CD4-positive, alpha-beta memory T cell (primary cell): ENCODE data around the gene PLXNA2. TPM values are rescaled to one million over a fixed set of nuclear protein-coding genes. Genes with fewer than 3 reads are reported as not detected.

Experiments used
- CTCF ChIA-PET: fragments of 350-600 bp; sonication (Branson Sonifier 250); formaldehyde crosslinking; loops from one replicate; lab custom pipeline; 2021; ENCODE audit warnings: inconsistent platforms; ENCODE audit not compliant: partially characterized antibody; lab: Charles Lee
- POLR2A ChIA-PET: fragments of 350-600 bp; sonication (Branson Sonifier 250); formaldehyde crosslinking; loops from one replicate; lab custom pipeline; 2021; ENCODE audit not compliant: partially characterized antibody; lab: Charles Lee
- DNase-seq, 5 donors: peaks; one replicate each; pipeline versions ENCODE4 v3.0.0 to v3.0.0-alpha.2; 2020 to 2022; ENCODE audit warnings: mixed read lengths in 1 of 5
- H3K27ac ChIP-seq: one replicate; pipeline ENCODE4 v1.7.0; 2013; ENCODE audit warnings: low read depth, low read length
- H3K27me3 ChIP-seq: 2 replicates; pipeline ENCODE4 v1.7.0; 2013; ENCODE audit warnings: mild to moderate bottlenecking, low read length, moderate library complexity; ENCODE audit not compliant: insufficient read depth
- H3K36me3 ChIP-seq: 2 replicates; pipeline ENCODE4 v1.7.0; 2013; ENCODE audit warnings: mild to moderate bottlenecking, low read length, moderate library complexity; ENCODE audit not compliant: insufficient read depth
- H3K4me1 ChIP-seq: 2 replicates; pipeline ENCODE4 v1.7.0; 2013; ENCODE audit warnings: mild to moderate bottlenecking, low read length, moderate library complexity; ENCODE audit not compliant: insufficient read depth
- H3K4me3 ChIP-seq, 2 donors: one replicate each; pipeline ENCODE4 v1.7.0; 2013; ENCODE audit warnings: low read length in 2 of 2, mild to moderate bottlenecking in 1 of 2
- H3K9me3 ChIP-seq, 2 donors: one replicate each; pipeline ENCODE4 v1.7.0; 2013; ENCODE audit warnings: low read length in 2 of 2, control low read depth in 1 of 2; ENCODE audit not compliant: control insufficient read depth in 1 of 2
- H3K27ac Mint-ChIP-seq, 7 donors: one replicate each; pipeline ENCODE4 v1.8.0; 2020 to 2021; ENCODE audit warnings: mixed read lengths in 7 of 7, mild to moderate bottlenecking in 6 of 7, inconsistent platforms in 3 of 7, moderate library complexity in 3 of 7
- H3K27me3 Mint-ChIP-seq, 2 donors: one replicate each; pipeline ENCODE4 v1.8.0; 2020 to 2021; ENCODE audit warnings: mixed read lengths in 2 of 2
- H3K36me3 Mint-ChIP-seq, 2 donors: one replicate each; pipeline ENCODE4 v1.8.0; 2020 to 2021; ENCODE audit warnings: mixed read lengths in 2 of 2, inconsistent platforms in 1 of 2, mild to moderate bottlenecking in 1 of 2
- H3K4me1 Mint-ChIP-seq, 4 donors: one replicate each; pipeline ENCODE4 v1.8.0; 2020 to 2021; ENCODE audit warnings: mixed read lengths in 4 of 4, mild to moderate bottlenecking in 1 of 4
- H3K4me3 Mint-ChIP-seq, 8 donors: one replicate each; pipeline ENCODE4 v1.8.0; 2020 to 2021; ENCODE audit warnings: mixed read lengths in 8 of 8, mild to moderate bottlenecking in 7 of 8, moderate library complexity in 6 of 8, inconsistent platforms in 3 of 8
- H3K9me3 Mint-ChIP-seq, 8 donors: one replicate each; pipeline ENCODE4 v1.8.0; 2020 to 2021; ENCODE audit warnings: mixed read lengths in 8 of 8, mild to moderate bottlenecking in 5 of 8, inconsistent platforms in 3 of 8, moderate library complexity in 1 of 8
- intact Hi-C: fragments of 100-400 bp; cut with micrococcal nuclease; formaldehyde crosslinking; loops from one replicate; pipeline ENCODE4 v1.15.1; 2023
- polyA plus RNA-seq, 2 donors: library from polyadenylated mRNA; unstranded; fragments of 300-500 nt; fragmentation: Illumina TruSeq; gene quantifications; one replicate each; pipeline ENCODE4 v1.2.3, GENCODE V29; 2021
- total RNA-seq, 2 experiments: library from RNA; stranded (reverse); gene quantifications; one replicate each; pipeline ENCODE4 v1.2.3, GENCODE V29; 2021

Gene PLXNA2
- total and polyA plus RNA-seq, 4 experiments from 2014 or later: 0.10 to 4.0 (median 1.8) TPM

DNA sequence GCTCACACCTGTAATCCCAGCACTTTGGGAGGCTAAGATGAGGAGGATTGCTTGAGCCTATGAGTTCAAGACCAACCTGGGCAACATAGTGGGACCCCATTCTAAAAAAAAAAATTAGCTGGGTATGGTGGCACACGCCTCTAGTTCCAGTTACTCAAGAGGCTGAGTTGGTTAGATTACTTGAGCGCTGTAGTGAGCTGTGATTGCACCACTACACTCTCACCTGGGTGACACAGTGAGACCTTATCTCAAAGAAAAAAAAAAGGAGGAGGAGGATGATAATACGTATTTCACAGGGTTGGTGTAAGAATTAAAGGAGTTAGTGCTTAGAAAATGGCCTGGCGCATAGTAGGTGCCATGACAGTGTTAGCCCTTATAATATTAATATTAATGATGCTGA is 144.1 kb downstream of the PLXNA2 start:
- Histone ChIP-seq H3K9me3 (no peaks in the 10 kb centered on the region), H3K4me1 (no peaks in the 10 kb centered on the region), H3K4me3 (no peak overlapping the region), H3K27ac (no peak overlapping the region), H3K36me3 (no peaks in the 10 kb centered on the region), H3K27me3 (no peaks in the 10 kb centered on the region)
- Mint-ChIP-seq H3K36me3 (no peaks in the 10 kb centered on the region), H3K4me1 (no peaks in the 10 kb centered on the region), H3K4me3 (no peak overlapping the region), H3K9me3 (no peaks in the 10 kb centered on the region), H3K27ac (no peak overlapping the region), H3K27me3 (peaks cover 2 to 10% of the 10 kb centered on the region in 2 donors)
- intact Hi-C loops: no loop called here
- DNase-seq: no peak
- CTCF ChIA-PET: no interaction called here
- POLR2A ChIA-PET: no interaction called here

DNA sequence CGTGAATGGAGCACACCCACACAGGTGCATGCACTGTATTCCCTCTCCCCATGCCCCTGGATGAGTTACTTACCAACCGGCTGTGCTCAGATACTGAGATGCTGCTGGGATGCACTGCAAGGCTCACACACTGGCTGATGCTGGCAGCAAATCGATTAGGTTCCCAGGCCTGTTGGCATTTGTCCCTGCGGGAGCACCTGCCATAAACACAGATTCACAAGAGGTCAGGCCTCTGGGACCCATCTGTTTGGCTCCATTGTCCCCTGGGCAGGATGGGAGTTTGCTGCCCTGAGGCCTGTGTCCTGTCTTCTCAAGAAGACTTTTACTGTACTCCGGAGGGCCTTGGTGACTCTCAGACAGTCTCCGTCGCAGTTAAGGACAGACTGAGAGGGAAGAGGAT is 145.4 kb downstream of the PLXNA2 start:
- Mint-ChIP-seq H3K4me3 (no peak overlapping the region), H3K27me3 (peaks cover 2 to 4% of the 10 kb centered on the region in 2 donors), H3K36me3 (no peaks in the 10 kb centered on the region), H3K9me3 (no peaks in the 10 kb centered on the region), H3K27ac (peak overlapping the region in 1 of 7 donors; percentile 19), H3K4me1 (no peaks in the 10 kb centered on the region)
- CTCF ChIA-PET: no interaction called here
- Histone ChIP-seq H3K9me3 (no peaks in the 10 kb centered on the region), H3K36me3 (no peaks in the 10 kb centered on the region), H3K27me3 (no peaks in the 10 kb centered on the region), H3K4me3 (no peak overlapping the region), H3K27ac (no peak overlapping the region), H3K4me1 (no peaks in the 10 kb centered on the region)
- POLR2A ChIA-PET: no interaction called here
- intact Hi-C loops: no loop called here
- no peak for DNase-seq

DNA sequence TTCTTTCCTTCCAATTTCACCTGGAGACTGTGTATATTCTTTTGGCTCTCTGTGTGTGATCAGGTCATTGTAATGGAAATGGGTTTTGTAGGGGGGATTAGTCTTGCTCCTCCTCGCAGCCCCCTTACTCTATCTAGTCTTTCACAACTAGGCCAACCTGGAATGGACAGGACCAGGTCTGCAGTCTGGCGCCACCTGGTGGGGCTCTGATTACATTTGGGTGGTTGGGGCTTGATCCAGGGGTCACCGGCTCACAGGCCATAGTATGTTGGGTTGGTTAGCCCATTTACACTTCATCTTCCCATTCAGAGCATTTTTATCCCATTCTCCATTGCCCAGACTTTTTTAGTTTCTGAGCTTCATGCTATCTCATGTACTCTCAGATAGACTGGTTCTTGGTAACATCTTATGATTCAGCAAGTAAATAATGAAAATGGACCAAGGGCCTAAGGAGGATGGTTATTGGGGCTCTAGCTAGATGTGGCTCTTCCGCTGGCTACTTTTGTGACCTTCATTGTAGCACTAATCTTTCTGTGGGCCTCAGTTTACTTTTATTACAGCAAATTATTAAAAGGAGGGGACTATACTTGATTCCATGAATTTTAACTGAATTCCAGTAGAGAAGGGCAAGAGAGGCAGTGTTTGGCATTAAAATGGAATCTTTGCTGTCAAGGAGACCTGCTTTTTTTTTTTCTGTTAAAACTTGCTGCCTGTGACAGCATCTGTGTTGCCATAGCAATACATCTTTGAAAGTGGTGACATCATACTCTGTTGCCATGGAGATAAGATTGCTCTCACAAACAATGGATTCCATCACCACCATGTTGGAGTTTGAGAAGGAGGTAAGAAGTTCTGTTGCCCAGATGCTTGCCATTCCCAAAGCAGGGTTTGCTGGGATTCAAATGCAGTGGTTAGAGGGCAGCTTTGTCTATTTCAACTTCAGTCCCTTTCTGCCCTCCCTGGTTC is 150.1 kb downstream of the PLXNA2 start:
- peak overlapping the region in 1 of 7 donors; percentile 21 for H3K27ac Mint-ChIP-seq
- Histone ChIP-seq H3K4me1 (no peaks in the 10 kb centered on the region), H3K36me3 (no peaks in the 10 kb centered on the region), H3K27me3 (no peaks in the 10 kb centered on the region), H3K4me3 (no peak overlapping the region), H3K9me3 (no peaks in the 10 kb centered on the region), H3K27ac (no peak overlapping the region)
- ChIA-PET POLR2A (interaction anchor here (1.2 kb wide), 1 partner anchor 9 kb away, joined by 3 read pairs; no protein-coding TSS in a partner anchor), CTCF (interaction anchor here (0.6 to 5.4 kb wide), 8 partner anchors 8 to 153 kb away, joined by 3 to 55 read pairs (median 5); no protein-coding TSS in a partner anchor)
- no peaks in the 10 kb centered on the region for H3K4me1 Mint-ChIP-seq
- H3K4me3 Mint-ChIP-seq: no peak overlapping the region
- no peaks in the 10 kb centered on the region for H3K36me3 Mint-ChIP-seq
- intact Hi-C loops: loop anchor here (1.0 kb wide), 1 partner anchor 73 kb away; no protein-coding TSS in a partner anchor
- no peaks in the 10 kb centered on the region for H3K9me3 Mint-ChIP-seq
- DNase-seq: peak; percentile 31 to 46 (median 32)
- H3K27me3 Mint-ChIP-seq: no peaks in the 10 kb centered on the region

DNA sequence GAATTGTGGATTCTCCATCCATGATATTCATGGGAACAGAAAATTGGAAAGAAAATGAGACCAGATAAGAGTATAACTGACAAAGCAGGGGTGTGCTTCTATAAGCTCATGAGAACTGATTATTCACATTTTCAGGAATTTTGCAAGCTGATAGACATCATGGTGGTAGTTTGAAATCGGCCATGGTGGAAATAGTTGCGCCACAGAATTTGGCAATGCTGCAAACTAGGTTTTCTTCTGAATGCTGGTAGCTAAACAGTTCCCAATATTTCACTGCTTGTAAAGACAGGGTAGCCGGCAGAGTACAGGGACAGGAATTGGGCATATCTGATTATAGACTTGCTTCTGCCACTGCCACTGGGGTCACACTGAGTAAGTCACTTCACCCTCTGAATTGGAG is 151.1 kb downstream of the PLXNA2 start:
- Histone ChIP-seq H3K4me1 (no peaks in the 10 kb centered on the region), H3K27me3 (no peaks in the 10 kb centered on the region), H3K9me3 (no peaks in the 10 kb centered on the region), H3K36me3 (no peaks in the 10 kb centered on the region), H3K4me3 (no peak overlapping the region), H3K27ac (no peak overlapping the region)
- no peaks in the 10 kb centered on the region for H3K36me3 Mint-ChIP-seq
- H3K4me3 Mint-ChIP-seq: no peak overlapping the region
- H3K9me3 Mint-ChIP-seq: no peaks in the 10 kb centered on the region
- intact Hi-C loops: no loop called here
- POLR2A ChIA-PET: interaction anchor here (1.2 kb wide), 1 partner anchor 8 kb away, joined by 3 read pairs; no protein-coding TSS in a partner anchor
- no peak overlapping the region for H3K27ac Mint-ChIP-seq
- peaks cover 0 to under 1% (median 0%) of the 10 kb centered on the region in 4 donors for H3K4me1 Mint-ChIP-seq
- CTCF ChIA-PET: interaction anchor here (1.1 to 5.4 kb wide), 5 partner anchors 9 to 152 kb away, joined by 4 to 55 read pairs (median 5); no protein-coding TSS in a partner anchor
- no peaks in the 10 kb centered on the region for H3K27me3 Mint-ChIP-seq
- no peak for DNase-seq

DNA sequence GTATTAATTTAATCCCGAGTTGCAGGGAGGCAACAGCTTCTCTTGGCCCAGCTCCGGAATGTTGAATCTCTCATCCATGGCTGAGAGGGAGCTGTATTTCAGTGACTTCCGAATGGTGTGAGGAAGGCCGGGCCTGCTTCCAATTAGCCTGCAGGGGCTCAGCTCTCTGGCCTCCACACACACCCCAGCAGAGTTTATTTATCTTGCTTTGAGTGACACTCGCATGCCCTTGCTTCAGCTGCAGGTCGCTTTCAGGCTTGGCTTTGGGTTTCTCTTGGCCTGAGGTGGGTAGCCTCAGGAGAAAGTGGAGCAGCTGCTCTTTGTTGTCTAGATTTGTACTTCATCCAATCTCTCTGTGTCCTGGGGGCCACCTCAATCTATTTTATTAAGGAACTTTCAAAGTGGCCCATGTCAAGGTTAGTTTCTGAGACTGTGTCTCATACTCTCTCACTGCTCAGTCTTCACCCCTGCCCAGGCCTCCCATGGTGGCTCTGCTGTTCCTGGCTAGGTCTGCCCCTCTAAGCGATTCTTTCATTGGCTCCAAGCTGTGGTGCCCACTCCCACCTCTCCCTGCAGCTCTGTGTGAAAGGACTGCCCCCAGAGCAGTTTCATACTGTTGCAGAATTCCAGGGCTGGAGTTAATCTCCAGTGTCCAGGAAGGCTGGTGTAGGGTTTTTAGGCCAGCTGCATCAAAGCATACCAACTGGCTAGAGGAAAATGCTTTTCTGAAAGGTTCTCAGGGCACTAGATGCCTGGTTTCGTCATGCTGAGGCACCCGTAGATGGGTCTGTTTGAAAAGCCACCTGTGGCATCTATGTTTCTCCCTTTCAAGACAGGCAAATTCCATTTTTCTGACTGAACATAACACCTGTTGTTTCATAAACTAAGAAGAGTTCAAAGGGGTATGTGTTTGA is 153.5 kb downstream of the PLXNA2 start:
- POLR2A ChIA-PET: no interaction called here
- no peak overlapping the region for H3K4me3 ChIP-seq
- intact Hi-C loops: no loop called here
- H3K36me3 ChIP-seq: no peaks in the 10 kb centered on the region
- no peak overlapping the region for H3K27ac ChIP-seq
- DNase-seq: no peak
- H3K9me3 ChIP-seq: no peaks in the 10 kb centered on the region
- peaks cover 11% of the 10 kb centered on the region for H3K4me1 ChIP-seq
- no peak overlapping the region for H3K27ac Mint-ChIP-seq
- H3K27me3 Mint-ChIP-seq: no peaks in the 10 kb centered on the region
- peaks cover 0 to 2% (median 0%) of the 10 kb centered on the region in 8 donors for H3K9me3 Mint-ChIP-seq
- H3K27me3 ChIP-seq: no peaks in the 10 kb centered on the region
- H3K4me3 Mint-ChIP-seq: no peak overlapping the region
- CTCF ChIA-PET: interaction anchor here (1.3 to 5.4 kb wide), 6 partner anchors 9 to 93 kb away, joined by 3 to 55 read pairs (median 4); no protein-coding TSS in a partner anchor
- no peaks in the 10 kb centered on the region for H3K36me3 Mint-ChIP-seq
- peaks cover 13 to 22% (median 16%) of the 10 kb centered on the region in 4 donors for H3K4me1 Mint-ChIP-seq

DNA sequence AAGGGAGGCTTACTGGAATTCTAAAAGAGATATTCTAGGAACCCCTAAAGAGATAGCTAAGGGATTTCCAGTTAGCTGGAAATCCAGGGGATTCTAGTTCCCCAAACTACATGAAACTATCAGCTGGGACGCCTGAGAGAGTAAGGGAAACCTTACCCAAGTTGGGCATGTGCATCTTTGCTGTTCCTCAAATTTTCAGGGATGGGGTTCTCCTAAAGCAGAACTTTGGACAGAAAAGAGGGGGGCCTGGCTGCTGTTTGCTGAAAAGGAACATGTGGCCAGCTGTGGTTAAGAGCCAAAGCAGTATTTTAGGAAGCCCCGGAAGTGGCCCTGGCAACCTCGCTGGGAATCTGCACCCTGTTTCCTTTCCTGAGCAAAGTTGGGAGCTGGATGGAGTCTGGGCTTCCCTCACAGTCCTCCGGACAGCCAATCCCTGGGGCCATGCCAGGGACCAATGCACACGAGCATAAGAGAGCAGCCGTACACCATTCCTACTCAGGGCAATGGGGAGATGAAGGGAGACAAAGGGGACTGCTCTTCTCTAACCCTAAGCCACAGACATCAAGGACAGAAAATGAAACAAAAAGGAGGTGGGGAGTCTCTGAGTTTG is 154.3 kb downstream of the PLXNA2 start:
- POLR2A ChIA-PET: interaction anchor here (0.9 kb wide), 1 partner anchor 9 kb away, joined by 3 read pairs; no protein-coding TSS in a partner anchor
- Mint-ChIP-seq H3K27ac (no peak overlapping the region), H3K27me3 (no peaks in the 10 kb centered on the region), H3K4me3 (no peak overlapping the region), H3K9me3 (peaks cover 0 to 2% (median 0%) of the 10 kb centered on the region in 8 donors), H3K4me1 (peaks cover 14 to 24% (median 17%) of the 10 kb centered on the region in 4 donors), H3K36me3 (no peaks in the 10 kb centered on the region)
- H3K4me1 ChIP-seq: peaks cover 11% of the 10 kb centered on the region
- intact Hi-C loops: no loop called here
- CTCF ChIA-PET: interaction anchor here (1.3 to 2.7 kb wide), 4 partner anchors 8 to 92 kb away, joined by 3 to 11 read pairs (median 4); no protein-coding TSS in a partner anchor
- H3K27ac ChIP-seq: no peak overlapping the region
- H3K36me3 ChIP-seq: no peaks in the 10 kb centered on the region
- no peaks in the 10 kb centered on the region for H3K9me3 ChIP-seq
- H3K27me3 ChIP-seq: no peaks in the 10 kb centered on the region
- no peak overlapping the region for H3K4me3 ChIP-seq
- DNase-seq: no peak
